HG02678 (cell line): ENCODE results near the gene PHACTR3.

Experiments used
- ATAC-seq: cut with Tn5 transposase; IDR thresholded peaks from one replicate; pipeline ENCODE4 v1.9.1; 2021; ENCODE audit warnings: mild to moderate bottlenecking, moderate library complexity; ENCODE audit not compliant: unreplicated experiment

The PHACTR3 gene

DNA sequence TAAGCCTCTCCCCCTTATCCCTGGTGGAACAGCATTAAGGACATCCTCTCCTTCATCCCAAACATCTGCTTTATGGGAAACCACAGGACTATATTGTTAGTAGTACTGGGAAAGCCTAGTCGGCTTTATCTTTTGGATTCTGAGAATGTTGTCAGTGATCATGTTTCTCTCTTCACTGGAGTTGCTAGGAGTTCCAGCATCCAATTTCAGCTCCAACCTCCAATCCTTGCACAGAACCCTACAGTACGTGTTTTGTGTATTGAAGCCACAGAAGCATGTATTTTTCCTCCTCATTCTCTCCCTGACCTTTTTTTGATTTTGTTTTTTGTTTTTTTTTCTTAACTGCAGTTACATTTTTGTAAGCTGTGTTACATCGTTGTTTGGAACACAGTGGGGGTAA lies 84.0 kb downstream of the PHACTR3 start:
- no peak for ATAC-seq

DNA sequence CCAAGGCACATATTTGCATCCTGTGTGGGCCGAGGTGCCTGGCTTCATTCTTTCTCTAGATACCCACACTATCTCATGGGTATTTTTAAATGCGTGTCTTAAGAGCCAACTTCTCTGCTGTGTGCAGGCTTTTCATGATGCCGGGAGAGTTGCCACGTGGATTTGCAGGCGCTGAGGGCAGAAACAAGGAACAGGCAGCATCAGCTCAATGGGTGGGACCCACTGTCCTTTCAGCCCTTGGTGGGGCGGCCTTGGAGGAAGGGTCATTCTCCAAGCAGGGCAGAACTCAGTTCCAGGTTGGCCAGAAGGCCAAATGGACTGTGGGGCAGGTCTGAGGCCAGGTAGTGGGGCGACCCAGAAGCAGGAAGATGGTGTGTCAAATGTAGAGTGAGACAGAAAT lies 84.7 kb downstream of the PHACTR3 start:
- ATAC-seq: no peak

DNA sequence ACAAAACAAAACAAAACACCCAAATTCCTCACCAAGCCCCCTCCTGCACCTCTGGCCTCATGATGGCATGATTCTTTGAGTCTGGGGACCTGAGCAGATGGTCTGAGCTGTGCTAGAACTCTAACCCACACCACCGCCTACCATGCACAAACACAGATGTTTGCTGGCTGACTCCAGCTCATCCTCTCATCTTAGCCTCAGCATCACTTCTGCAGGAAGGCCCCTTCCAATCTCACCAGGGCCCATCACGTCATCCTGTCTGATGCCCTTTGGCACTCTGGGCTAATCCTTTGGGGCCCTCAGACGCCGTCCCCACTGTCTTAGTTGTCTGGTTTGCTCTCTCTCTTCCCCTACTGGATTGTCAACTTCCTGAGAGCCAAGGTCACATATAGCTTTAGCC lies 85.8 kb downstream of the PHACTR3 start:
- no peak for ATAC-seq

DNA sequence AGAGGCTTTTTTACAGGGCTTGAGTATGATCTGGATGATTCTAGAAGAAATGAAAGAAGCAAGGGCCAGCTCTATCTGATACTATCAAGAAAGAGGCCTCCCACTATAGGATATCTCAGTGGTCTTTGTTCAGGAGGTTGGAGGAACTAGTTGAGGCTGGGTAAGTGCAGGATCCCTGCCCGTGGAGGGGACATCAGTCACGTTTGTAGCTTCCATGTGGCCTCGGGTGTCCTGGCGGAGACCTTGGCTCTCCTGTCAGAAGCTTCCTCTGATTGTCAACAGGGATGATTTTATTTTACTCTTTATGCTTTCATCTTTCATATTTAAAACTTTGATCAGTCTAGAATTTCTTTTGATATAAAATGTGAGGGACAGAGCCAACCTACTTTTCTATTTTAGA lies 86.6 kb downstream of the PHACTR3 start:
- ATAC-seq: no peak

DNA sequence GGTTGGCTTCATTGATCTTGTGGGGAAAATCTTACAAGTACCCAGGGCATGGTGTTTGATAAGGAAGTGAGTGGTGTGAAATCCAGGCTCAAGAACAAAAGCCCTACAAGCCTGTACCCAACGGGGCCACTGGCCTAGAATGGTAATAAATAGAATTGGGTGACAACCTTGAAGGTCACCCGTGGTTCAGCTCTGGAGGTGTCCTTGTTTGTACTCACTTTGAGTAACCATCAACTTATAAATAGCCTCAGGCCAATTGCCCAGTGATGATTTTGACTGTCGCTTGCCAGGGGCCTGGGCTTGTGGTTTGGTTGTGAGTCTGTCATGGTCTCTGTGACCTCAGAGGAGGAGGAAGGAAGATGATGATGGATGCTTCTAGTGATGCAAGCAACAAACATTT lies 87.8 kb downstream of the PHACTR3 start:
- no peak for ATAC-seq

DNA sequence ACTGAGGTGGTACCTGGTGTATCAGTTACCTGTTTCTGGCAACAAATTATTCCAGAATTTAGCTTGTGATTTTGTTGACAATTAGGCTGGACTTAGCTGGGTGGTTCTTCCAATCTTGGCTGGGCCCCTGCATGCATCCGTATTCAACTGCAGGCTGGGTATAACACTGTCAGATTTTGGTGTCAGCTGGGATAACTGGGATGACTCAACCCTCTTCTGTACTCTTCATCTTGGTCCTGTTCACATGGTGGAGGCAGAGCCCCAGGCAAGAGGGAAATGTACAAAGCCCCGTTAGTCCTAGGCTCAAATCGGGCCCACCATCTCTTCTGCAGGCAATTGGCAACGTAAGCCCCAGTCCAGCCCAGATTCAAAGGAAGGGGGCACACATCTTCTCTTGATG lies 89.2 kb downstream of the PHACTR3 start:
- no peak for ATAC-seq

DNA sequence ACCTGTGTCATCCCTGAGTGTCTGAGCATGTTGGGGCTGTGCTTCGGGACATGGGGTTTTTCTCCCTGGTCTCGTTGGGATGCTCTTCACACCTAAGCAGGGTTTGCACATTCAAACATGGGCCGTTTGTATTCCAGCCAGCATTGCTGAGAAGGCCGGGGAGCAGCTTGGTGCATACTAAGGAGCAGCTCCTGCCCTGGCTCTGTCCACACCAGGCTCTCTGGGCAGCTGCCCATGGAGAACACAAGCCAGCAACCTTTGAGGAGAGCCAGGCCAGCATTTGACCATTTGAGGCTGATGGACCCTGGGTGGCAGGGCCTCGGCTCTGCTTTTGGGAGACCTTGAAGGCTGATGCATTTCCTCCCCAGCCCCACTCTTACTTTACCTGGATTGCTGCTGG lies 92.1 kb downstream of the PHACTR3 start:
- no peak for ATAC-seq

DNA sequence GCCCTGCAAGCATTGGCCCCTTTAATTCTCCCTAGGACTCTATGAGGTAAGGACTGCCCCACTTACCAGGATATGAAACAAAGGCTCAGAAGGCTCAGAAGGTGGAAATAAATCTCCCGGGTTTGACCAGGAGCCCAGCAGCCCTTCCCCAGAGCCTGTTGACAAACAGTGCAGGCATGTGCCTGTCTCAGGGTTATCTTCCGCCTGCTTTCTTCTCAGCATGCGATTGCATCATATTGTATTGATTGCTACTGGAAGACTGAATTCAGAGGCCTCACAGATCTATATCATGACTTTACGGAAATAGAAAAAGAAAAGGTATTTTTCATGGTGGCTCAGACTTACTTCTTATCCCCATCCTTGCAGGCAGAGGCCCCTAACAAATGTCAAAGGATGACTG lies 92.7 kb downstream of the PHACTR3 start:
- no peak for ATAC-seq

DNA sequence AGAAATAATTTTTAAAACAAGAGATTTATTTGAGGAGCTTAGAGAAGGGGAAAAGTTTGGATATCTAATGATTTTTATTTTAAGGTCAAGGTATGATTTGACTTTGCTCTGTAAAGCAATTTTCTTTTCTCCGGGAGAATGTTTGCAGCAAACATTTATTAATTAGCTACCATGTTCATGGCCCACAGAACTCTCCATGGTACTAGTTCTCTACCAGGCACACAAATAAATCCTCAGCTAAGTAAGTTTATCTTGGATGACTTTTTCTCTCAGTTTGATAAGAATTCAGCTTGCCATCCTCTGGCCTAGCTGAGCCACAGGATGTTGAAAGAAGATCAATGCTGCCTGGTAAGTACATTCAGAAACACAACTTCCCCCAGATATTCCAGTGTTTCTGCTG lies 94.3 kb downstream of the PHACTR3 start:
- no peak for ATAC-seq

DNA sequence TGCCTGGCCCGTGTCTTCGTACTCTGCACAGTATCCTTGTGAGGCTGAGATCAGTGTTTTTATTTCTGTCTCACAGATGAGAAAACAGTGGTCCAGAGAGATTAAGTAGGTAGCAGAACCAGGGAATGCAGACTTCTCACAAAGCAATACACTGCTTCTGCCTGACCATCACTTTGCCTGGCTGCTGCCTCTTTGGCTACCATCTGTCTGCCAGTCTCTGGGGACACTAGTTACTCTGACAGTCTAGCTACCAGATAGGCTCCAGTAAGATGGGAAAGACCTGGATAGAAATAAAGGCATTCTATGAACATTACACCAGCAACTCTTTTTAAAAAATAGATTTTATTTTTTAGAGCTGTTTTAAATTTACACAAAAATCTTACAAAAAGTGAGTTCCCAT lies 96.9 kb downstream of the PHACTR3 start:
- no peak for ATAC-seq

DNA sequence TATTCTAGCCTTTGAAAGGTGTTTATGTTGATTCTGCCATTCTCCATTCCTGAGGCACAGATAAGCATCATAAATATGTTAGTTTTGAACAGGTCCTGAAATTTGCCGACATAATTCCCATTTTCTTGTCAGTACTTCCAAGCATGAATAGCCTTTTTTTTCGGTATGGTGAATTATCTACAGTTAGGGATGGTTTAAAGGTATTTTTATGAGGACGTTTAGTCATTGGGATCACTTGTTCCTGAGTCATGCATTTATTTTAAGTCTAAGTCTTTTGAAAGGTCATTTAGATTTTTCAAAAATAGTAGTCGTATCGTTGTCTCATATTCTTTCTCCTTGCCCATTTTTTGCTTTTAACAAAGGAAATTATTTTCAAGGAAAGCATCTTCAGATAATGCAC lies 98.7 kb downstream of the PHACTR3 start:
- ATAC-seq: no peak

DNA sequence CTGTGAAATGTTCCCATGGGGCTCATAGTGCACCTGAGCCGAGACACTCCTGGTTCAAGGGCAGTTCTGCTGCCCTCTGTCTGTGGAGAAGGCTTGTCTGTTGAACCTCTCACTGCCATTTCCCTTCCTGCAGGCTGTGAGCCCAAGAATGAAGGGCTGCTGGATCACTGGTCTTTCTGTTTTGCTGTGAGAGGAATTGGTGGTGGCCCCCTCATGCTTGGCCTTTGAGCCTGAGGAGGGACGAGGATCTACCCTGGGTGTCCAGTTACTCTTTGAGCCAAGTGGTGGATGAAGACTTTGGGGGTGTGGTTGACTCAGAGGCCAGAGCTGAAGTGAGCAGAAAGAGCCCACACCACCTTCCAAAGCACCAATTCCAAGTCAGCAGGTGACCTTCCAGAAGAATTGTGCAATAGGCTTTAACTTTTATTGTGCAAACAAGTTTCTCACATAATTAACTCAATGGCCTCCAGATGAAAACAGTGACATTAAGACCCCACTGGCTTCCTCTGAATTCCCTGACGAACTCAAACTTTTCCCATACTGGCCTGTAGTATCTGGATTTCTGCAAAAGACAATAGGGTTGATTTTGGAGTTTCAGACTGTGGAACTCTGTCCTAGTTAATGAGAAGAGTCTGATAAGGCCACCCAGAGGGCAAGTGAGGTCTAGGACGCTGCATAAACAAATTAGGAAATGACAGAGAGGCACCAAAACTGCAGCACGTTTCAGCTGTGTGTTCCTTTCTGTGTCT lies 101.5 kb downstream of the PHACTR3 start:
- no peak for ATAC-seq

DNA sequence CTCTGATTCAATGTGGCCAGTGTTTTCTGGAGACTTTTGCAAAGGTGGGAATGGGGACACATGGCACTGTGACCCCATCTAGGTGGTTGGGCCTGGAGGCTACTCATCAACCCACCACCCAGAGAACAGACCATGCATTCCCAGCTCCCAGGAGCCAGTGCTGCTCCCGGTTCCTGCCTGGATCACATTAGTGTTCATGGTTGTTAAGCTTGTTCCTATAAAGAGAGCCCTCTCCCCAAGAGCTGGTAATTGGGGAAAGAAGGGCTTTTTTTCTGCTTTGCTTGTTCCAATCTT lies 102.0 kb downstream of the PHACTR3 start:
- no peak for ATAC-seq

DNA sequence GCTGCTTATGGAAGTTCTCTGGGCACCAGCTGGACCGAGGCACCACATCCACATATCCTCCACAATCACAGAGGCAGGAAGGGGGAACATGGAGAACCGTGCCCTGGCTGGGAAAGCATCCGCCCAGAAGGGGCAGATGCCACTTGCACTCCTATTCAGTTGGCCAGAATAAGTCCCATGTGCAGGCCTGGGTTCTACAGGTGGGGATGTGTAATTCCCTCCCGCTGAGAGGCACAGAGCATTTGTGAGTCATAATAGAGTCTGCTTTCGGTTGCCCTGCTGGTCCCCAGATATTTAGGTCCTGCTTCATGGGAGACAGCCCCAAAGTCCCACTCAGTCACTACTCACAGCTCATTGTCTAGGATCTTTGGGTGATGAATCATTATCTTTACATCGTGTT lies 104.0 kb downstream of the PHACTR3 start:
- no peak for ATAC-seq

DNA sequence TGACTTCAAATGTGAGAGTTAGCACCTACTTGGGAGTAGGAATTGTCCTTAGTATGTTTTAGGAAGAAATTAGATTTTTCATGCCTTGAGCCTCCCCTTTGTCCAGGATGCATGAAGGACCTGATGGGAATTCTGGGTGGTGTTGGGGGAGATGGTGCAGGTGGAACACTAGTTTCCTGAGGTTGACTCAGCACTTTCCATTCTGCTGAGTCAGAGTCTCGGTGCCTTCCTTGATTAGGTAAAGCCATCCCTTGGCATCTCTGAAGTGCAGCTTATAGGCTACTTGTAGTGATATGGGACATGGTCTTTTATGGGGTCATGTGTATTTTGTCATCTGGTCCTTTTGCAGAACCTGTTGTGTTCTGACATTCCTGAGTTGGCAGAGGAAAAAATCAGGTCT lies 105.3 kb downstream of the PHACTR3 start:
- ATAC-seq: no peak

DNA sequence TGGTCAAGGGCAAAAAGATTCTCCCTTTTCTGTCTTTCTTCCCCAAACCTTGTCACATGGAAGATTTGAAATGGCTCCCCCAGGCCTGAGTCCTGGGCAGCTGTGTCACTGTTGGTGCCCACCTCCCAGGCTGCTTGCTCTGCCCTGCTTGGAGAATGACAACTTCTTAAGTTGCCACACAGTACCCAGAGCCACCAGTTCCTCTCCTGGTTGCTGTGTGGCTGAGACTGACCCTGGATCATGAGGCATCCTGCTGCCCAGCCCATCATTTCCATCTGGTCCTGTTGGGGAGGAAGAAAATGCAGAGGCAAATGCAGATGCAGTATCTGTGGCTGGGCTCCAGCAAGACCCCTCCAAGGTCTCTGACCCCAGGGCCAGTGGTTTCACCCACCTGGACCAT lies 113.7 kb downstream of the PHACTR3 start:
- no peak for ATAC-seq

DNA sequence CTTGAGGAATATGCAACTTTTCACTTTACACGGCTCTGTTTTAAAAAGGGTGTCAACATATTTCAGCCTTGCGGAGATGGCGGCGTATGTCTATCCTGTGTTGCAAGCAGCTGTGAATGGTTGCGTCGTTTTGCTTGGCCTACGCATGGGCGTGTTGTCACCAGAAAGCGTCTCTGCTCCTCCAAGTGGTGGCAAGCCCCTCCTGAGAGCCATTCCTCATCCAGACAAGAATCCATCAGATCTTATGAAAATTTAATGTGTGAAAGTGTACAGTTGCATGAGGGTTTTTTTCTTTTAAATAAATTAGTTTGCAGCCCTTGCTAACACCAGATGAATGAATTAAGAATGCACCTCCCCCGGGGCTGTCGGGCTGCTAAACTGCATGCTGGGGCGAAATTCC lies 114.4 kb downstream of the PHACTR3 start:
- ATAC-seq: no peak

DNA sequence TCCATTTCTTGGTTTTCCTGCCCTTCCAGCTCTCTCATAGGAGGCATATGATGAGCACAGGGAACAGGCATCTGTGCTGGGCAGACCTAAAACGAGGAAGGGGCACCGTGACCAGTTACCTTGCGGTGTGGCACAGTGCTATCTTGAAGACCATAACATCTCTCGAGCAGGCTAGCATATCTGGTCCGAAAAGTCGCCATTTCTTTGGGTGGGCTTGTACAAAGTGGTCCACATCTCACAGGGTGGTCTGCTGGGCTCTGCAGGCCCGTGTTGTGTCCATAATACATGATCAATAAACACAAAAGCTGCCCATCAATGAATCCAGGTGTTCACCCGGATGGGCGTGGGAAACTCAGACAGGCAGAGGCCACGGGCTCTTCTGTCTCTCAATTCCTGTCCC lies 115.7 kb downstream of the PHACTR3 start:
- ATAC-seq: no peak

DNA sequence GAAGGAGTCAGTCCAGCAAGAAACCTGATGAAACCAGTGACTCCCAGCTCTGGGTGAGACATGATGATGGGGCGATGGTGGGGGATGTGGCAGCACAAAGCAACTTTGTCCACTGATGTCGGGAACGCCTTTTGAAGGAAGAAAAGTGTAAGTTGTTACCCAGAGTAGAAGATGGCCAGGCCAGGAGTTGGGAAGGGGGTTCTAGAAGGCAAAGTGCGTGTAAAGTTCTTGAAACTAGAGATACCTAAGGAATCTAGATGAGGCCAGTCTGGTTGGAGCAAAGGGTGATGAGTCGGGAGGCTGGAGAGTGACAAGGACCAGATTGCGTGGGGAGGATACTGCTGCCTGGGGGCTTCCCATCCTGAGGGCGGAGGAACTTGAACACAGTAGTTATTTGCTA lies 117.0 kb downstream of the PHACTR3 start:
- no peak for ATAC-seq

DNA sequence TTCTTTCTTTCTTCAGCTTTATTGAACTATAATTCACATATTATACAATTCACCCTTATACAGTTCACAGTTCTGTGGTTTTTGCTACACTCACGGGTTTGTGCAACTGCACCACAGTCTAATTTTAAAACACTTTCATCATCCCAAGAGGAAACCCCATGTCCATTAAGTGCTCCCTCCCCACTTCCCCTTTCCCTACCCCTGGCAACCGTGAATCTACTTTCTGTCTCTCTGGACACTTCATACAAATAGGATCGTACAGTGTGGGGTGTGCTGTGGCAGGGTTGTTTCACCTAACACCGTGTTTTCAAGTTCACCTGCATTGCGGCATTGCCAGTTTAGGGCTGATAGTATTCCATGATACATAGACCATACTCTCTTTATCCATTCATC lies 118.8 kb downstream of the PHACTR3 start:
- no peak for ATAC-seq

DNA sequence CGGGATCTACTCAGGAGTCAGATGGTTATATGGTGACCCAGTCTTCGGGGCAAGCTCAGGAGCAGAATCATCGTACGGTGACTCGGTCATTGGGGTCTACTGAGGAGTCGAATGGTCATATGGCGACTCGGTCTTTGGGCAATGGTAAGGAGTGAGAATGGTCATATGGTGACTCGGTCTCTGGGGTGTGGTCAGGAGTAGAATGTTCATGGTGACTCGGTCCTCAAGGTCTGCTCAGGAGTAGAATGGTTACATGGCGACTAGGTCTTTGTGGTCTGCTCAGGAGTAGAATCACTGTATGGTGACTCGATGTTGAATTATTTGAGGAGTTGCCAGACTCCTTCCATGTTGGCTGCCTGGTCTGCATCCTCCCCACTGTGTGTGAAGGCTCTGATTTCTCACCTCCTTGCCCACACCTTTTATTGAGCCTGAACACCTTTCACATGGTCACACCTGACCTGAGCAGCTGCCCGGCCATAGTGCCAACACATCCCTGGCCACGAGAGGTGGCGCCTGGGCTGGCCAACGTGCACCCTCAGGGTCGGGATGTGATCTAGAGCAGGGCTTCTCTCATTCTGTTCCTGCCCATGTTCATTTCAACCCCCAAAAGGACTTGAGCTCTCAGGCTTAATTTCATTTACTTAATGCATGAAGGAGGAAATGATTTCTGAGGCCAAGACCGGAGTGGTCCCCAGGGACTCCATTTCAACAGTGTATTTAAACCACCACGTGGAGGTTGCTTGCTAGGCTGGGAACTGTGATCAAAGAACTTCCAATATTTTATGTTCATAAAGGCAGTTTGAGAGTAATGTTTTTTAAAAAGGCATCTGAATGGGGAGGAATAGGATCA lies 119.5 kb downstream of the PHACTR3 start:
- ATAC-seq: no peak

DNA sequence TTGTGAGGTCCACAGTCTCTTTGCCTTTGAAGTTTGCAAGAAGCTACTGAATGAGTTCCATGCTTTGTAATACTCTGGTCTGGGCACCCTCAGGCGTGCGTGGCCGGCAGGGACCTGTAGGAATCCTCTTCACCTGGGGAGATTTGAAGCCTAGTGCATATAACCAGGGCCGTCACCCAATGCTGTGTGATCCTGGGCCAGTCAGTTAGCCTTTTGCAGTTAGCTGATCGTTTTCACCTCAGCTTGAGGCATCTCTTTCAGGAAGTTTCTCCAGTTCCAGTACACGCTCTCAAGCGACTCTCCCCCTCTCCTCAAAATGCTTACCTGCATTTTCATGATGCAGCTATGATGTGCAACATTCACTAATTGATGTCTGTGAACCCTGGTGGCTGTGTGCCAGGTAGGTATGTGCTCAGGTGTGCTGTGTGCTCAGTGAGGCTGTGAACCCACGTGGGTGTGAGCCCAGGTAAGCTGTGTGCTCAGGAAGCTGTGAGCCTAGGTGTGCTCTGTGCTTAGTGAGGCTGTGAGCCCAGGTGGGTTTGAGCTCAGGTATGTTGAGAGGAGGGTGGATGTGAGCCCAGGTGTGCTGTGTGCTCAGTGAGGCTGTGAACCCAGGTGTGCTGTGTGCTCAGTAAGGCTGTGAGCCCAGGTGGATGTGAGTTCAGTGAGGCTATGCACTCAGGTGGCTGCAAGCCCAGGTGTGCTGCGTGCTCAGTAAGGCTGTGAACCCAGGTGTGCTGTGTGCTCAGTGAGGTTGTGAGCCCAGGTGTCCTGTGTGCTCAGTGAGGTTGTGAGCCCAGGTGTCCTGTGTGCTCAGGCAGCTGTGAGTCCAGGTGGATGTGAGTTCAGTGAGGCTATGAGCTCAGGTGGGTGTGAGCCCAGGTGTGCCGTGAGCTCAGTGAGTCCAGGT lies 120.4 kb downstream of the PHACTR3 start:
- no peak for ATAC-seq
